ENCODE data around the gene TLR4.

- TF ChIP-seq CTCF (IDR thresholded peaks at IDR 0.05) (no peak), POLR2A (IDR thresholded peaks at IDR 0.05) (peak in 1 of 2 donors; percentile 59), EP300 (IDR thresholded peaks at IDR 0.05) (peak; percentile 55 to 89)
Observed at GRCh38 chr9:117704024-117704575, at the start of gene TLR4.

Measured in tibial nerve (tissue), 4 donors.